Smooth muscle cell (in vitro differentiated cells): ENCODE data around the gene ZNF521. TPM values are rescaled to one million over a fixed set of nuclear protein-coding genes. Genes with fewer than 3 reads are reported as not detected.

Experiments
- DNase-seq: peaks from one replicate; lab custom pipeline; 2025; ENCODE audit not compliant: unreplicated experiment; lab: John Stamatoyannopoulos, UW
- H2AFZ ChIP-seq: fragments of 200-600 bp; sonication (generic); 2 replicates; pipeline ENCODE4 v1.6.0; 2016; ENCODE audit warnings: antibody characterized with exemption, low read depth, mild to moderate bottlenecking
- H3F3A ChIP-seq: fragments of 200-600 bp; sonication (generic); 2 replicates; pipeline ENCODE4 v1.6.0; 2017; ENCODE audit warnings: antibody characterized with exemption, low read depth
- H3K27ac ChIP-seq: fragments of 200-600 bp; sonication (generic); 2 replicates; pipeline ENCODE4 v1.5.1; 2016; ENCODE audit warnings: low read depth, mild to moderate bottlenecking
- H3K27me3 ChIP-seq: fragments of 200-600 bp; sonication (generic); 2 replicates; pipeline ENCODE4 v1.6.1; 2016; ENCODE audit warnings: low read depth, mild to moderate bottlenecking
- H3K36me3 ChIP-seq: fragments of 200-600 bp; sonication (generic); 2 replicates; pipeline ENCODE4 v1.5.1; 2016; ENCODE audit warnings: low read depth
- H3K4me1 ChIP-seq: fragments of 200-600 bp; sonication (generic); 2 replicates; pipeline ENCODE4 v1.5.1; 2016; ENCODE audit warnings: low read depth
- H3K4me2 ChIP-seq: fragments of 200-600 bp; sonication (generic); 2 replicates; pipeline ENCODE4 v1.6.0; 2016; ENCODE audit warnings: mild to moderate bottlenecking
- H3K4me3 ChIP-seq: fragments of 200-600 bp; sonication (generic); 2 replicates; pipeline ENCODE4 v1.5.1; 2016; ENCODE audit warnings: mild to moderate bottlenecking
- H3K79me2 ChIP-seq: fragments of 200-600 bp; sonication (generic); 2 replicates; pipeline ENCODE4 v1.6.0; 2016; ENCODE audit warnings: low read depth, mild to moderate bottlenecking
- H3K9ac ChIP-seq: fragments of 200-600 bp; sonication (generic); 2 replicates; pipeline ENCODE4 v1.6.0; 2016; ENCODE audit warnings: low read depth
- H3K9me3 ChIP-seq: fragments of 200-600 bp; sonication (generic); replicated peaks from 2 replicates; pipeline ENCODE4 v1.5.1; 2016; ENCODE audit warnings: low read depth
- H4K20me1 ChIP-seq: fragments of 200-600 bp; sonication (generic); 2 replicates; pipeline ENCODE4 v1.6.0; 2016; ENCODE audit warnings: low read depth
- CTCF ChIP-seq: fragments of 200-600 bp; sonication (generic); IDR thresholded peaks from 2 replicates; pipeline ENCODE4 v1.5.1; 2017; ENCODE audit warnings: borderline replicate concordance, mild to moderate bottlenecking, antibody characterized with exemption; ENCODE audit not compliant: insufficient read depth, poor library complexity, severe bottlenecking
- WGBS: methylation state at CpG from one replicate; pipeline ENCODE4 v1.1.7; 2016; ENCODE audit warnings: low lambda C conversion rate; 5-methylcytosine and 5-hydroxymethylcytosine counted together
- polyA plus RNA-seq: library from polyadenylated mRNA; unstranded; fragments of >200 nt; fragmentation: Nextera tagmentation; extraction: Ambion mirVana; gene quantifications from 2 replicates; pipeline ENCODE4 v1.2.1, GENCODE V29; 2016
- total RNA-seq: library from RNA; depleted of rRNA; stranded (reverse); fragments of >200 nt; gene quantifications from 2 replicates; pipeline ENCODE4 v1.2.3, GENCODE V29; 2014

Gene ZNF521
- total and polyA plus RNA-seq, 2 experiments from 2014 or later, result 19.9 to 36.4 TPM

- Histone ChIP-seq H2AFZ (no peak overlapping the region), H3K4me2 (no peak overlapping the region), H3K9ac (no peak overlapping the region), H3K79me2 (no peaks in the 10 kb centered on the region), H3K36me3 (no peaks in the 10 kb centered on the region), H3F3A (no peaks in the 10 kb centered on the region), H3K4me3 (no peak overlapping the region), H3K27me3 (no peaks in the 10 kb centered on the region), H3K4me1 (peaks cover 3% of the 10 kb centered on the region), H3K9me3 (no peaks in the 10 kb centered on the region), H4K20me1 (peaks cover 24% of the 10 kb centered on the region), H3K27ac (no peak overlapping the region)
- no peak for TF ChIP-seq CTCF
- DNase-seq, result no peak
- 60% methylated on average over 3 of the region's 3 CpGs for WGBS
Measured at GRCh38 chr18:25171334-25171733, 180.6 kb downstream of the ZNF521 start.

GRCh38 chr18:25170402-25170801, 181.6 kb downstream of the ZNF521 start:
- Histone ChIP-seq H2AFZ (no peak overlapping the region), H3K27me3 (no peaks in the 10 kb centered on the region), H3K4me1 (peaks cover 11% of the 10 kb centered on the region), H3K4me3 (no peak overlapping the region), H3K27ac (no peak overlapping the region), H3K4me2 (no peak overlapping the region), H3K36me3 (no peaks in the 10 kb centered on the region), H3K9ac (no peak overlapping the region), H3F3A (no peaks in the 10 kb centered on the region), H3K9me3 (no peaks in the 10 kb centered on the region), H3K79me2 (no peaks in the 10 kb centered on the region), H4K20me1 (peaks cover 18% of the 10 kb centered on the region)
- TF ChIP-seq CTCF, result no peak
- no peak for DNase-seq
- WGBS, result 89% methylated on average over 4 of the region's 4 CpGs

- no peak overlapping the region for H3K4me3 ChIP-seq
- H3K27me3 ChIP-seq, result no peaks in the 10 kb centered on the region
- no peak overlapping the region for H3K9ac ChIP-seq
- H4K20me1 ChIP-seq, result peaks cover 18% of the 10 kb centered on the region
- no peaks in the 10 kb centered on the region for H3K9me3 ChIP-seq
- H3K36me3 ChIP-seq, result no peaks in the 10 kb centered on the region
- DNase-seq, result no peak
- H3K4me2 ChIP-seq, result no peak overlapping the region
- no peaks in the 10 kb centered on the region for H3K79me2 ChIP-seq
- H3F3A ChIP-seq, result no peaks in the 10 kb centered on the region
- no peak overlapping the region for H2AFZ ChIP-seq
- no peak overlapping the region for H3K27ac ChIP-seq
- no peak for TF ChIP-seq CTCF
- peaks cover 11% of the 10 kb centered on the region for H3K4me1 ChIP-seq
- WGBS, result 76% methylated on average over 1 of the region's 1 CpG
Measured at GRCh38 chr18:25169701-25170100, 182.3 kb downstream of the ZNF521 start.

- 86% methylated on average over 11 of the region's 11 CpGs for WGBS
- H3K4me1 ChIP-seq, result peaks cover 11% of the 10 kb centered on the region
Measured at GRCh38 chr18:25167612-25168410, 184.2 kb downstream of the ZNF521 start.

More at GRCh38 chr18:25167612-25168410, 184.2 kb downstream of the ZNF521 start:
- Histone ChIP-seq H2AFZ (no peak overlapping the region), H3K79me2 (no peaks in the 10 kb centered on the region), H3K27ac (no peak overlapping the region), H4K20me1 (peaks cover 8% of the 10 kb centered on the region), H3K9ac (no peak overlapping the region), H3K27me3 (no peaks in the 10 kb centered on the region), H3K4me3 (no peak overlapping the region), H3F3A (no peaks in the 10 kb centered on the region), H3K36me3 (no peaks in the 10 kb centered on the region), H3K9me3 (no peaks in the 10 kb centered on the region), H3K4me2 (no peak overlapping the region)
- TF ChIP-seq CTCF, result no peak
- no peak for DNase-seq
